GM23338 (cell line): ENCODE data around the gene CTDP1. TPM values are rescaled to one million over a fixed set of nuclear protein-coding genes. Genes with fewer than 3 reads are reported as not detected.

Experiments
- ATAC-seq: fragments of 200-7000 bp; cut with Tn5 transposase; 3 replicates; pipeline ENCODE4 v1.9.1; 2020
- DNase-seq: peaks from one replicate; pipeline ENCODE4 v3.0.0-alpha.2; 2015; ENCODE audit warnings: low spot score
- H2AFZ ChIP-seq: fragments of 200-600 bp; sonication (generic); 2 replicates; pipeline ENCODE4 v1.8.0; 2016; ENCODE audit warnings: antibody characterized with exemption, mild to moderate bottlenecking, moderate library complexity
- H3F3A ChIP-seq: fragments of 200-600 bp; sonication (generic); replicated peaks from 2 replicates; pipeline ENCODE4 v1.8.0; 2017; ENCODE audit warnings: antibody characterized with exemption, mixed run types, low read depth
- H3K27ac ChIP-seq: fragments of 200-600 bp; sonication (generic); 2 replicates; pipeline ENCODE4 v1.6.1; 2016; ENCODE audit warnings: low read depth
- H3K27me3 ChIP-seq: fragments of 200-600 bp; sonication (generic); 2 replicates; pipeline ENCODE4 v1.8.0; 2016; ENCODE audit warnings: mild to moderate bottlenecking, mixed run types, moderate library complexity; ENCODE audit not compliant: insufficient read depth
- H3K36me3 ChIP-seq: fragments of 200-600 bp; sonication (generic); 2 replicates; pipeline ENCODE4 v1.8.0; 2016; ENCODE audit warnings: mild to moderate bottlenecking; ENCODE audit not compliant: insufficient read depth
- H3K4me1 ChIP-seq: fragments of 200-600 bp; sonication (generic); 2 replicates; pipeline ENCODE4 v1.8.0; 2016; ENCODE audit warnings: mild to moderate bottlenecking, moderate library complexity; ENCODE audit not compliant: insufficient read depth
- H3K4me2 ChIP-seq: fragments of 200-600 bp; sonication (generic); 2 replicates; pipeline ENCODE4 v1.7.1; 2017; ENCODE audit warnings: mixed run types
- H3K4me3 ChIP-seq: fragments of 200-600 bp; sonication (generic); 2 replicates; pipeline ENCODE4 v1.6.1; 2016; ENCODE audit warnings: mixed run types
- H3K79me2 ChIP-seq: fragments of 200-600 bp; sonication (generic); replicated peaks from 2 replicates; pipeline ENCODE4 v1.8.0; 2017; ENCODE audit warnings: mild to moderate bottlenecking; ENCODE audit not compliant: insufficient read depth
- H3K9me2 ChIP-seq: fragments of 200-600 bp; sonication (generic); 2 replicates; pipeline ENCODE4 v1.8.0; 2017; ENCODE audit not compliant: insufficient read depth
- H4K20me1 ChIP-seq: fragments of 200-600 bp; sonication (generic); replicated peaks from 2 replicates; pipeline ENCODE4 v1.8.0; 2017; ENCODE audit warnings: mild to moderate bottlenecking; ENCODE audit not compliant: insufficient read depth
- H3K27ac Mint-ChIP-seq: 2 replicates; pipeline ENCODE4 v1.8.0; 2020; ENCODE audit warnings: inconsistent platforms, mild to moderate bottlenecking, moderate library complexity, mixed read lengths
- H3K27me3 Mint-ChIP-seq: 3 replicates; pipeline ENCODE4 v1.8.0; 2022; ENCODE audit warnings: low read depth, mild to moderate bottlenecking, moderate library complexity, mixed read lengths, inconsistent platforms; ENCODE audit not compliant: insufficient read depth, poor library complexity
- H3K36me3 Mint-ChIP-seq: 3 replicates; pipeline ENCODE4 v1.8.0; 2021; ENCODE audit warnings: low read depth, mild to moderate bottlenecking, inconsistent platforms, moderate library complexity, mixed read lengths
- H3K4me1 Mint-ChIP-seq: 3 replicates; pipeline ENCODE4 v1.8.0; 2020; ENCODE audit warnings: mild to moderate bottlenecking, inconsistent platforms, mixed read lengths
- H3K4me3 Mint-ChIP-seq: 3 replicates; pipeline ENCODE4 v1.8.0; 2021; ENCODE audit warnings: moderate library complexity, mild to moderate bottlenecking, inconsistent platforms, mixed read lengths
- H3K9me3 Mint-ChIP-seq: 3 replicates; pipeline ENCODE4 v1.8.0; 2020; ENCODE audit warnings: moderate library complexity, mild to moderate bottlenecking, inconsistent platforms, mixed read lengths
- JUNB ChIP-seq: IDR thresholded peaks from one replicate; pipeline ENCODE4 v1.6.1; 2016; ENCODE audit warnings: antibody characterized with exemption; ENCODE audit not compliant: unreplicated experiment
- NANOG ChIP-seq: IDR thresholded peaks from 2 replicates; pipeline ENCODE4 v1.6.1; 2016; ENCODE audit warnings: antibody characterized with exemption, borderline replicate concordance
- POLR2AphosphoS5 ChIP-seq: IDR thresholded peaks from 2 replicates; pipeline ENCODE4 v1.6.1; 2016; ENCODE audit warnings: antibody characterized with exemption, low read depth
- STAT1 ChIP-seq: IDR thresholded peaks from one replicate; pipeline ENCODE4 v1.6.1; 2016; ENCODE audit warnings: antibody characterized with exemption; ENCODE audit not compliant: unreplicated experiment
- ZNF462 ChIP-seq: fragments of 250-450 bp; sonication (Bioruptor Pico); IDR thresholded peaks from 2 replicates; pipeline ENCODE4 v1.5.0; 2020; ENCODE audit warnings: mild to moderate bottlenecking, moderate library complexity
- polyA plus RNA-seq: library from polyadenylated mRNA; unstranded; fragments of >200 nt; fragmentation: Nextera tagmentation; extraction: Ambion mirVana; gene quantifications from 2 replicates; pipeline ENCODE4 v1.2.1, GENCODE V29; 2016
- total RNA-seq: library from RNA; depleted of rRNA; stranded (reverse); fragments of >200 nt; shearing (Covaris generic); gene quantifications from 2 replicates; pipeline ENCODE4 v1.2.3, GENCODE V29; 2014

CTDP1 gene
- total and polyA plus RNA-seq, 2 experiments from 2014 or later = 9.4 to 51.6 TPM

GRCh38 chr18:79664525-79665125, 15.0 kb upstream of the CTDP1 start:
- Mint-ChIP-seq H3K27ac (no peak overlapping the region), H3K4me3 (no peak overlapping the region), H3K27me3 (peaks cover under 1% of the 10 kb centered on the region), H3K4me1 (peaks cover 18% of the 10 kb centered on the region), H3K36me3 (no peaks in the 10 kb centered on the region), H3K9me3 (no peaks in the 10 kb centered on the region; the same call in 2 of the 3 replicates)
- no peak overlapping the region for H3K27ac ChIP-seq
- no peaks in the 10 kb centered on the region for H3K36me3 ChIP-seq
- H3K9me2 ChIP-seq = no peaks in the 10 kb centered on the region
- no peak overlapping the region for H3K4me3 ChIP-seq
- ATAC-seq = no peak
- H3K4me1 ChIP-seq = peaks cover 19% of the 10 kb centered on the region
- no peak overlapping the region for H2AFZ ChIP-seq
- no peak for TF ChIP-seq ZNF462 (CRISPR knock-in tag)
- no peaks in the 10 kb centered on the region for H3K79me2 ChIP-seq
- H3K27me3 ChIP-seq = no peaks in the 10 kb centered on the region
- no peak for DNase-seq
- no peak overlapping the region for H3K4me2 ChIP-seq
- H3F3A ChIP-seq = no peaks in the 10 kb centered on the region
- no peaks in the 10 kb centered on the region for H4K20me1 ChIP-seq

GRCh38 chr18:79668203-79668602, 11.4 kb upstream of the CTDP1 start:
- H3K36me3 ChIP-seq = no peaks in the 10 kb centered on the region
- no peaks in the 10 kb centered on the region; the same call in 2 of the 3 replicates for H3K4me1 Mint-ChIP-seq
- H3K4me1 ChIP-seq = no peaks in the 10 kb centered on the region
- H3K4me2 ChIP-seq = no peak overlapping the region
- no peaks in the 10 kb centered on the region for H3K27me3 ChIP-seq
- H3K4me3 ChIP-seq = no peak overlapping the region
- no peak overlapping the region for H3K27ac ChIP-seq
- no peaks in the 10 kb centered on the region for H3K79me2 ChIP-seq
- H3K27ac Mint-ChIP-seq = no peak overlapping the region
- no peak overlapping the region for H2AFZ ChIP-seq
- no peaks in the 10 kb centered on the region for H3K36me3 Mint-ChIP-seq
- H3F3A ChIP-seq = no peaks in the 10 kb centered on the region
- ATAC-seq (no peak), DNase-seq (no peak)
- no peak overlapping the region for H3K4me3 Mint-ChIP-seq
- H3K27me3 Mint-ChIP-seq = no peaks in the 10 kb centered on the region
- H4K20me1 ChIP-seq = no peaks in the 10 kb centered on the region
- no peaks in the 10 kb centered on the region; the same call in 2 of the 3 replicates for H3K9me3 Mint-ChIP-seq
- no peaks in the 10 kb centered on the region for H3K9me2 ChIP-seq
- TF ChIP-seq POLR2AphosphoS5 (no peak), STAT1 (no peak), NANOG (no peak), JUNB (no peak), ZNF462 (CRISPR knock-in tag) (no peak)
